ENCODE results near the gene KIF5B.
A peak's percentile ranks its signal among the peaks of the same experiment; 100 is the strongest.

KIF5B gene

DNA sequence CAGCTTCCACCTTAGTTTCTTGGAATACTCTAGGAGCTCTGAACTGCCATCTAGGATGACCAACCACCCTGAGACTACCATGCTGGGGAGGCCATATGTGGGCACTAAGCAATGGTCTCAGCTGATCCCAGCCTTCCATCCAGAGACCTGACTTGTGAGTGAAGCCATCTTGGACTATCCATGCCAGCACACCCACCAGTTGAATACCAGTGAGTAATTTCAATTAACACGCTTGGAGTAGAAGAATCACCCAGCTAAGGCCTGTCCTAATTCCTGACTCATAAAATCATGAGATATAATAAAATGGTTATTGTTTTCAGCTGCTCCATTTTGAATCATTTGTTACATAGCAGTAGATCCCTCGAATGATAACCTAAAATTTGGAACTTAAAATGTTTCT, 5.2 kb upstream of the KIF5B start:
- no peaks in the 10 kb centered on the region for H3K9me3 ChIP-seq (ENCODE audit: severe bottlenecking)
- ATAC-seq (ENCODE audit: low read depth) (no peak), DNase-seq (ENCODE audit: low spot score) (no peak)
- no peaks in the 10 kb centered on the region for H3K27me3 ChIP-seq (ENCODE audit: insufficient read depth, poor library complexity, severe bottlenecking)
- no peaks in the 10 kb centered on the region for H3K36me3 ChIP-seq (ENCODE audit: low read depth)
- H3K4me1 ChIP-seq (ENCODE audit: insufficient read depth, poor library complexity, severe bottlenecking), result no peaks in the 10 kb centered on the region
- no peak overlapping the region for H3K27ac ChIP-seq (ENCODE audit: poor library complexity, severe bottlenecking)
- TF ChIP-seq CTCF (IDR thresholded peaks at IDR 0.05; ENCODE audit: poor library complexity, severe bottlenecking), result no peak
- H3K4me3 ChIP-seq (ENCODE audit: severe bottlenecking), result no peak overlapping the region

- H3K27ac ChIP-seq (ENCODE audit: poor library complexity, severe bottlenecking), result no peak overlapping the region
- no peaks in the 10 kb centered on the region for H3K9me3 ChIP-seq (ENCODE audit: severe bottlenecking)
- DNase-seq (ENCODE audit: low spot score) (no peak), ATAC-seq (ENCODE audit: low read depth) (no peak)
- H3K36me3 ChIP-seq (ENCODE audit: low read depth), result no peaks in the 10 kb centered on the region
- no peak overlapping the region for H3K4me3 ChIP-seq (ENCODE audit: severe bottlenecking)
- no peak for TF ChIP-seq CTCF (IDR thresholded peaks at IDR 0.05; ENCODE audit: poor library complexity, severe bottlenecking)
- H3K27me3 ChIP-seq (ENCODE audit: insufficient read depth, poor library complexity, severe bottlenecking), result no peaks in the 10 kb centered on the region
- H3K4me1 ChIP-seq (ENCODE audit: insufficient read depth, poor library complexity, severe bottlenecking), result no peaks in the 10 kb centered on the region
Measured at GRCh38 chr10:32060347-32060746, 4.1 kb upstream of the KIF5B start.

- H3K4me1 ChIP-seq (ENCODE audit: insufficient read depth, poor library complexity, severe bottlenecking), result no peaks in the 10 kb centered on the region
- H3K9me3 ChIP-seq (ENCODE audit: severe bottlenecking), result no peaks in the 10 kb centered on the region
- DNase-seq (ENCODE audit: low spot score) (no peak), ATAC-seq (ENCODE audit: low read depth) (no peak)
- H3K27me3 ChIP-seq (ENCODE audit: insufficient read depth, poor library complexity, severe bottlenecking), result no peaks in the 10 kb centered on the region
- no peak for TF ChIP-seq CTCF (IDR thresholded peaks at IDR 0.05; ENCODE audit: poor library complexity, severe bottlenecking)
- no peak overlapping the region for H3K4me3 ChIP-seq (ENCODE audit: severe bottlenecking)
- H3K36me3 ChIP-seq (ENCODE audit: low read depth), result peaks cover 8% of the 10 kb centered on the region; the same call in 1 of the 2 replicates
- no peak overlapping the region for H3K27ac ChIP-seq (ENCODE audit: poor library complexity, severe bottlenecking)
Measured at GRCh38 chr10:32059472-32059871, 3.2 kb upstream of the KIF5B start.

GRCh38 chr10:32057036-32057372, 779 bp upstream of the KIF5B start:
- DNase-seq (ENCODE audit: low spot score), result no peak
- Histone ChIP-seq H3K27me3 (ENCODE audit: insufficient read depth, poor library complexity, severe bottlenecking) (no peaks in the 10 kb centered on the region), H3K36me3 (ENCODE audit: low read depth) (peaks cover 16% of the 10 kb centered on the region; the same call in 1 of the 2 replicates), H3K9me3 (ENCODE audit: severe bottlenecking) (no peaks in the 10 kb centered on the region), H3K4me3 (ENCODE audit: severe bottlenecking) (peak overlapping the region; percentile 66), H3K4me1 (ENCODE audit: insufficient read depth, poor library complexity, severe bottlenecking) (peaks cover 19% of the 10 kb centered on the region), H3K27ac (ENCODE audit: poor library complexity, severe bottlenecking) (peak overlapping the region; percentile 79)
- no peak for TF ChIP-seq CTCF (IDR thresholded peaks at IDR 0.05; ENCODE audit: poor library complexity, severe bottlenecking)
- no peak for ATAC-seq (ENCODE audit: low read depth)

- H3K9me3 ChIP-seq (ENCODE audit: severe bottlenecking), result no peaks in the 10 kb centered on the region
- no peaks in the 10 kb centered on the region for H3K27me3 ChIP-seq (ENCODE audit: insufficient read depth, poor library complexity, severe bottlenecking)
- peak; percentile 57 for ATAC-seq (ENCODE audit: low read depth)
- peak overlapping the region; percentile 66 for H3K4me3 ChIP-seq (ENCODE audit: severe bottlenecking)
- peaks cover 31% of the 10 kb centered on the region for H3K4me1 ChIP-seq (ENCODE audit: insufficient read depth, poor library complexity, severe bottlenecking)
- DNase-seq (ENCODE audit: low spot score), result peak; percentile 64
- no peak for TF ChIP-seq CTCF (IDR thresholded peaks at IDR 0.05; ENCODE audit: poor library complexity, severe bottlenecking)
- H3K27ac ChIP-seq (ENCODE audit: poor library complexity, severe bottlenecking), result peak overlapping the region; percentile 79
- peaks cover 25% of the 10 kb centered on the region for H3K36me3 ChIP-seq (ENCODE audit: low read depth)
Measured at GRCh38 chr10:32055478-32056135, 618 bp downstream of the KIF5B start.
